Prostate gland (tissue), 2 donors: ENCODE measurements around the gene TMEM223.

Experiments
- CTCF ChIP-seq, 4 experiments: fragments of 200-600 bp in 2 of 4; fragments of 450-650 bp in 2 of 4; sonication (generic) in 2 of 4; IDR thresholded peaks; 1 replicate in 3 of 4; 2 replicates in 1 of 4; pipeline ENCODE4 v1.5.1; 2016 to 2019; ENCODE audit warnings: antibody characterized with exemption in 4 of 4, mild to moderate bottlenecking in 2 of 4, moderate library complexity in 2 of 4
- POLR2A ChIP-seq: fragments of 450-650 bp; IDR thresholded peaks from one replicate; pipeline ENCODE4 v1.6.1; 2016; ENCODE audit warnings: antibody characterized with exemption, mild to moderate bottlenecking

GRCh38 chr11:62816557-62816956, 24.8 kb upstream of the TMEM223 start:
- TF ChIP-seq CTCF (IDR thresholded peaks at IDR 0.05) (no peak), POLR2A (no peak)
